Mesothelial cell of epicardium (in vitro differentiated cells): Measurements from ENCODE around the gene TIMM13. TPM values are rescaled to one million over a fixed set of nuclear protein-coding genes. Genes with fewer than 3 reads are reported as not detected.
"Not testable (repeated sequence)": the region's sequence is repeated elsewhere in the genome, so short reads cannot be mapped to it uniquely, and the experiment has no call there.

ENCODE experiments used
- DNase-seq, 2 experiments: peaks; one replicate each; pipeline ENCODE4 v3.0.0; 2021; ENCODE audit warnings: low spot score in 2 of 2; ENCODE audit not compliant: unreplicated experiment in 2 of 2
- H3K27ac Mint-ChIP-seq: 2 replicates; pipeline ENCODE4 v1.8.0; 2021; ENCODE audit warnings: mixed read lengths
- H3K27me3 Mint-ChIP-seq: 2 replicates; pipeline ENCODE4 v1.8.0; 2021; ENCODE audit warnings: low read depth, mixed read lengths
- H3K36me3 Mint-ChIP-seq: 2 replicates; pipeline ENCODE4 v1.8.0; 2021; ENCODE audit warnings: mixed read lengths
- H3K4me1 Mint-ChIP-seq: 2 replicates; pipeline ENCODE4 v1.8.0; 2021; ENCODE audit warnings: mixed read lengths
- H3K4me3 Mint-ChIP-seq: 2 replicates; pipeline ENCODE4 v1.8.0; 2021; ENCODE audit warnings: mild to moderate bottlenecking, moderate library complexity, mixed read lengths
- H3K9me3 Mint-ChIP-seq: 2 replicates; pipeline ENCODE4 v1.8.0; 2021; ENCODE audit warnings: mixed read lengths
- CTCF ChIP-seq: fragments of 200-600 bp; sonication (generic); IDR thresholded peaks from one replicate; pipeline ENCODE4 v1.5.0; 2021; ENCODE audit warnings: antibody characterized with exemption; ENCODE audit not compliant: unreplicated experiment
- total RNA-seq: library from RNA; stranded (reverse); gene quantifications from 3 replicates; pipeline ENCODE4 v1.2.1, GENCODE V29; 2021

Gene TIMM13
- total RNA-seq, 1 donor from 2014 or later = 102 TPM

- H3K27ac Mint-ChIP-seq = peak overlapping the region; percentile 96
- peak; percentile 86 to 95 for DNase-seq
- peaks cover 24% of the 10 kb centered on the region for H3K4me1 Mint-ChIP-seq
- no peaks in the 10 kb centered on the region for H3K9me3 Mint-ChIP-seq
- no peaks in the 10 kb centered on the region for H3K36me3 Mint-ChIP-seq
- H3K27me3 Mint-ChIP-seq = no peaks in the 10 kb centered on the region
- H3K4me3 Mint-ChIP-seq = peak overlapping the region; percentile 95
- peak; percentile 100 for TF ChIP-seq CTCF
Observed at GRCh38 chr19:2474232-2475017, 47.0 kb upstream of the TIMM13 start.

- not testable (repeated sequence) for H3K27ac Mint-ChIP-seq, H3K4me3 Mint-ChIP-seq, H3K9me3 Mint-ChIP-seq, DNase-seq, H3K36me3 Mint-ChIP-seq, H3K4me1 Mint-ChIP-seq, H3K27me3 Mint-ChIP-seq
Observed at GRCh38 chr19:2469915-2470200, 42.5 kb upstream of the TIMM13 start.

- no peaks in the 10 kb centered on the region for H3K9me3 Mint-ChIP-seq
- no peak overlapping the region for H3K4me3 Mint-ChIP-seq
- no peaks in the 10 kb centered on the region for H3K27me3 Mint-ChIP-seq
- no peak for TF ChIP-seq CTCF
- H3K4me1 Mint-ChIP-seq = peaks cover 7% of the 10 kb centered on the region
- H3K27ac Mint-ChIP-seq = peak overlapping the region; percentile 30
- no peak for DNase-seq
- no peaks in the 10 kb centered on the region for H3K36me3 Mint-ChIP-seq
Observed at GRCh38 chr19:2469102-2469914, 41.9 kb upstream of the TIMM13 start.

GRCh38 chr19:2468596-2468995 is 41.2 kb upstream of the TIMM13 start:
- no peak for TF ChIP-seq CTCF
- Mint-ChIP-seq H3K36me3 (no peaks in the 10 kb centered on the region), H3K4me1 (peaks cover 7% of the 10 kb centered on the region), H3K9me3 (no peaks in the 10 kb centered on the region), H3K27me3 (no peaks in the 10 kb centered on the region), H3K4me3 (no peak overlapping the region), H3K27ac (no peak overlapping the region)
- no peak for DNase-seq

- no peaks in the 10 kb centered on the region for H3K9me3 Mint-ChIP-seq
- no peaks in the 10 kb centered on the region for H3K27me3 Mint-ChIP-seq
- peaks cover 11% of the 10 kb centered on the region for H3K4me1 Mint-ChIP-seq
- TF ChIP-seq CTCF = no peak
- H3K36me3 Mint-ChIP-seq = no peaks in the 10 kb centered on the region
- H3K4me3 Mint-ChIP-seq = no peak overlapping the region
- DNase-seq = no peak
- no peak overlapping the region for H3K27ac Mint-ChIP-seq
Observed at GRCh38 chr19:2464389-2464788, 37.0 kb upstream of the TIMM13 start.

- H3K4me3 Mint-ChIP-seq, H3K4me1 Mint-ChIP-seq, H3K36me3 Mint-ChIP-seq, DNase-seq, H3K9me3 Mint-ChIP-seq, H3K27me3 Mint-ChIP-seq: not testable (repeated sequence)
- H3K27ac Mint-ChIP-seq = peak overlapping the region; percentile 83
Observed at GRCh38 chr19:2463694-2464093, 36.3 kb upstream of the TIMM13 start.
